NCI-H1105 (cell line): ENCODE data around the gene ACTR1A.
"Not testable (repeated sequence)": the region's sequence is repeated elsewhere in the genome, so short reads cannot be mapped to it uniquely, and the experiment has no call there.

Experiments
- DNase-seq: peaks from one replicate; lab custom pipeline; 2025; lab: John Stamatoyannopoulos, UW

ACTR1A gene

DNA sequence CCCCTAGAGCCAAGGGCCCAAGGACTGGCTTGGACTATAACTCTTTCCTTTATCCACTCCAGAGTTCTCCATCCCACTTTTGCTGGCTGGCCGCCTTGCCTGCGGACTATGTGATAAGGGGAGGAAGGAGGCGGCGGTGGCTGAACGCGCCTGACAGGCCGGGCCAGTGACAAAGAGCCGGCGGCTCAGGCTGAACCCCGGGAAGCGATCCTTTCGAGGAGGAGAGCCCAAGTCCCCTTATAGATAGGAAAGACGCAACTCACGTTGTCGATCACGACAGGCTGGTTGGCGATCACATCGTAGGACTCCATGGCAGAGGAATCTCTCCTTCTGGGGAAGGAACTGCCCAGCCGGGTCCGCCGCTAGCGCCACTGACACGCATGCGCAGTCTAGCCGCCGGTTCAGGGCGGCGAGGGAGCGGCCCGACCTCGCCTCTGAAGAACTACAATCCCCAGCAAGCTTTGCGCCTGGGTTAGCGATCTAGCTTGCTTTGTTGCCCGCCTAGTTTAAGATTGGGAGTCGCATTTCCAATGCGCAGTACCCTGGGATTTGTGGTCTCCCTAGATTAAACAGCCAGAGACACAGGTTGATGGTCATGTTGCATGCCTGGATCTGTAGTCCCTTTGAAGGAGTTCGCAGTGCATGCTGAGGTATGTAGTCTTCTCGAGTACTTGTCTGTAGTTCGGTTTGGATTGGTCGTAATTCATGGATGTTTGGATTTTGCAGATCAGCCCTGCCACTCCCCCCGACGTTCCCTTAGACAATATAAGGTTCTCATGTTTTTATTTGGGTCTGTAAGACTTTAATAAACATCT, at the start of gene ACTR1A:
ACTR1A (minus strand) TSS at position 376 of the 815 bp plus-strand sequence; CDS start at position 311, 65 bp downstream.
- DNase-seq = peak; percentile 91

DNA sequence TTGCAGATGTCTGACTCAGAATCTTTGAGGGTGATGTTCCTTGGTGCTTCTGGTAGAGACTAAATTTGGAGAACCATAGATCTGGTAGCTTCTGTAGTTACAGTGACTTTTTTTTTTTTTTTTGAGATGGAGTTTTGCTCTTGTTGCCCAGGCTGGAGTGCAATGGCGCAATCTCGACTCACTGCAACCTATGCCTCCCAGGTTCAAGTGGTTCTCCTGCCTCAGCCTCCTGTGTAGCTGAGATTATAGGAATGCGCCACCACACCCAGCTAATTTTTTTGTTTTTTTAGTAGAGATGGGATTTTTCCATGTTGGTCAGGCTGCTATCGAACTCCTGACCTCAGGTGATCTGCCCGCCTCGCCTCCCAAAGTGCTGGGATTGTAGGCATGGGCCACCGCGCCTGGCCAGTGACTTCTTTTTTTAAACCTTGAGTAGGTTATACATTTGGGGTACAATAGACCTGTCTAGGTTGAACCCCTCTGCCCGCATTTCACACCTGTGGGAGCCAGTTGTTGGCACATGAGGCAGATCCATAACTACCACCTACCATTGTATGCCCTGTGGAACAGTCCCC, 48.2 kb upstream of the ACTR1A start:
- no peak for DNase-seq

DNA sequence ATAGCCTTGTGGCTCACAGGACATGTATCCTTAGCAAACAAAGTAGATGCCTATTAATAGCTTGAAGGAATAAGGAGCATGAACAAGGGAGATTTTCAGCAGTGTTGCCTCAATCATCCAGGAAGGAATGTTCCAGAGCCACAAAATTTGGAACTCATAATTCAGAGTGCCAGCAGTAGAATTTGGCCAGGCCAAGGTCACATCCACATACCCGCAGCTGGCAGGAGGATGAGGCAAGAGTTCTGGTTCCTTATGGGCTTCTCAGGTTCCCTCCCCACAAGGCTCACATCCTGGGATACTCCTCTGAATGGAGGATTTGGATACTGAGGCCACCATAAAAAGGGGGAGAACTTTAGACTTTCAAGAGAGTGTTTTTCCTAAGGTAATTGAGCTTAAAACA, 47.0 kb upstream of the ACTR1A start:
- no peak for DNase-seq

DNA sequence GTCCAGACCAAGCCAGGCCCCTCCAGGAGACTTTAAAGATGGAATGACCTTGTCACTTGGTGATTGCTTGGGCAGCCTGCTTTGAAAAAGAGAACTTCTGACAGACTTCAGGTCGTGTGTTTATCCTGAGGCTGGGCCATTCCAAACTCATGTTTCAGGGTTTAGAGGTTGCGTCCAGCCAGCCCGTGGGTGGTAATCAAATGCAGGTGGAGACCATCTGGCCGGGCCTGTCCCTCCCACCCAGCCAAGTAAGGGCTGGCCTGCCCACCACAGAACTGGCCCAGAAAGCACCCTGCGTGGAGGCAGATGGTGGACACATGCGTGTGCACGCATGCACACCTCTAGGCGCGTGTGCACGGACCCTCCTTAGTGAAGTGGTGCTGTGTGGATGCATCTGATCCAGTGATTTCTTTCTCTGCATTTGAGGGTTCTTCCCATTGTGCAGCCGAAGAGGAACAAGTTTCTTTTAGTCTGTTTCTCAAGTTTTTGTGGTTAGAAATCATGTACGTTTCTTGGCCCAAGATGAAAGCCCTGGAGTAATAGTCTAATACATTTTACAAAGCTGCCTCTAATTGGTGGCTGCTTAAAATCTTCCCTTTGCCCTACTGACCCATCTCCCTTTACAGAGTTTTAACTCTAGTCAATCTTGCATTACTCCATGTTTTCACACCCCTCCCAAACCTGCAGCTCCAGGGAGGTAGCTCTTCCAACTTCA, 44.3 kb upstream of the ACTR1A start:
- DNase-seq = no peak

DNA sequence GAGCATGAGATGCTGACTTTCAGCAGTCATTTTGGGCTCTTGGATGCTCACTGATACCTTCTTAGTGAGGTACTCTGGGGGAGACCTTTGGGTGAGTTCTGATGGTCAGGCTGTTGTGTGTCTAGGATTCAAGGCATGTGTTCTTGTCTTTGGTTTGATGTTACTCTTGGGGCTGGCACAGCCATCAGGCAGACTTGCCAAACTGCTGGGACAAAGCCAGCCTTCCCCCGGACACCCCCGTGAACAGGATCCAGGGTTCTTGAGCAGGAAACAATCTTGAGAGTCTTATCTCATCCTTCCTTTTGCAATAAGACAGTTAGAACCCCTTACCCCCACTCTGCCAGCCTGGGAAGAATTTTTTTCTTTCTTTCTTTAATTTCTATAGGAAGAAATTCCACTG, 43.5 kb upstream of the ACTR1A start:
- DNase-seq = no peak

DNA sequence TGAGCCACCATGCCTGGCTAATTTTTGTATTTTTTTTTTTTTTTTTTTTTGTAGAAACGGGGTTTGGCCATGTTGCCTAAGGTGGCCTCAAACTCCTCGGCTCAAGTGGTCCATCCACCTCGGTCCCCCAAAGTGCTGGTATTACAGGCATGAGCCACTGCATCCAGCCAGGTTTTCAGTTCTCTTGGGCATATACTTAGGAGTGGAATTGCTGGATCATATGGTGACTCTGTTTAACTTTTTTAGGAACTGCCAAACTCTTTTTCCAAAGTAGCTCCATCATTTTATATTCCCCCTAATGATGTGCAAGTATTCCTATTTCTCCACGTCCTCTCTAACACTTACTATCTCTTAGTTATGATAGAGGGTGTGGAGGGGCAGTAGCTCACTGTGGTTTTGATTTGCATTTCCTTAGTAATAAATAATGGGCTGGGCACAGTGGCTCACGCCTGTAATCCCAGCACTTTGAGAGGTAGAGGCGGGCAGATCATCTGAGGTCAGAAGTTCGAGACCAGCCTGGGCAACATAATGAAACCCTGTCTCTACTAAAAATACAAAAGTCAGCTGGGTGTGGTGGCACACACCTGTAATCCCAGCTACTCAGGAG, 42.9 kb upstream of the ACTR1A start:
- DNase-seq = no peak

DNA sequence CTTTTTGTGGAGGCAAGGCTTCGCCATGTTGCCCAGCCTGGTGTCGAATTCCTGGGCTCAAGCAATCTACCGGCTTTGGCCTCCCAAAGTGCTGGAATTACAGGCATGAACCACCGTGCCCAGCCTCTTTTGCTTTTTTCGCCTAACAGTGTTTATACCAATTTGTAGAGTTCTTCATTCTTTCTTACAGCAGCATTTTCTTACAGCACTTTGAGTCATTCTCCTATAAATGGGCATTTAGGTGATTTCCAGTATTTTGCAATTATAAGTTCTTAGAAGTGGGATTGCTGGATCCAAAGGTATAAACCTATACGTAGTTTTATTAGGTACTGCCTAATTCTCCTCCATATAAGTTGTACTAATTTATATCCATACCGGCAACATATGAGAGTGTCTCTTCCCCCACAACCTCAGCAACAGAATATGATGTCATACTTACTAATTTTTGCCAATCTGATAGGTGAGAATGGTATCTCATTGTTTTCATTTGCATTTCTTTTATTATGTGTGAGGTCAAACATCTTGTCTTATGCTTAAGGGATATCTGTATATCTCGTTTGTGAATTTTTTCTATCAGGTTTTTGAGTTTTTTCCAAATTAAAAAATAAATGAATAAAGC, 40.4 kb upstream of the ACTR1A start:
- DNase-seq = no peak

DNA sequence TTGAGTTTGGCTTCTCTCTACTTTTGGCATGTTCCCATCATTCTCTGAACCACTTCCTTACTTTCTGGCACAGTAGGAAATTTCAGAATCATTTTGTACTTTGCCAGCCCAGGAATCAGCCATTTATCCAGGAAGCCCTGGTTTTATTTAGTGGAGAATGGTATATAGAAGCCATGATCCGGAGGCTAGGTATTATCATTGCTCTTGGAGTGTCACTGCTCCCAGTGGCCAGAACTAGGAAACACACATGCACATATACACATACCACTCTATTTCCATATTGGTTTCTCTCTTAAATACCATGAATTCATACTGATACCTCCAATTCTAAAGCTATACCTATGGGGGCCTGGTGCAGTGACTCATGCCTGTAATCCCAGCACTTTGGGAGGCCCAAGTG, 37.5 kb upstream of the ACTR1A start:
- DNase-seq = no peak

DNA sequence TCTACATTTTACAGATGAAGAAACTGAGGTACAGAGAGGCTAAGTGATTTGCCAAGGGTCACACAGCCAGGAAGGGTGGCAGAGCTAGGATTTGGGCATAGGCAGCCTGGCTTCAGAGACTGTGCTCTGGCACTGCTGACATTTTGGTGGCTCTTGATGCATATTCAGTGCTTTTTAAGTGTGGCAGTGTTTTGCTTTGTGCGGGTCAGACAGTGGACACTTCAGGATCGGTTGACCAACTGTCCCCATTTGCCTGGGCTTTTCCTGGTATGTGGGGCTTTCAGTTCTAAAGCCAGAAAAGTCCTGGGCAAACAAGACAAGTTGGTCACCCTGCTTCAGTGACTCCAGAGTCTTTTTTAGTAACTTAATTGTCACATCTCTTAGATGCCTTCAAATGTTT, 36.3 kb upstream of the ACTR1A start:
- DNase-seq = no peak

DNA sequence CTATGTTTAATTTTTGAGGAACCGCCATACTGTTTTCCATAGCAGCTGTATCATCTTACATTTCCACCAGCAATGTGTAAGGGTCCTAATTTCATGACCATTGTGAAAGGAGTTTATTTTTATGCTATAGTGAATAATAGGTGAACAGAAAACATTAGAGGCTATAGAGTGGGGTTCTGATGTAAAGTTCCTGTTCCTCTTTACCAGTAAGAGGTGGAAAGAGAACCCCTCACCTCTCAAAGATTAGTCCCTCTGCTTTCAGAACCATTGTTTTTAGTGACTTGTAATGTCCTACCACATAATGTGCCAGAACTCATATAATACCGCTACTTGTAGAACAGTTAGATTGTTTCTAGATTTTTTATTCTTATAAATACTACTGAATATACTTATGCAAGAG, 35.4 kb upstream of the ACTR1A start:
- DNase-seq = no peak

DNA sequence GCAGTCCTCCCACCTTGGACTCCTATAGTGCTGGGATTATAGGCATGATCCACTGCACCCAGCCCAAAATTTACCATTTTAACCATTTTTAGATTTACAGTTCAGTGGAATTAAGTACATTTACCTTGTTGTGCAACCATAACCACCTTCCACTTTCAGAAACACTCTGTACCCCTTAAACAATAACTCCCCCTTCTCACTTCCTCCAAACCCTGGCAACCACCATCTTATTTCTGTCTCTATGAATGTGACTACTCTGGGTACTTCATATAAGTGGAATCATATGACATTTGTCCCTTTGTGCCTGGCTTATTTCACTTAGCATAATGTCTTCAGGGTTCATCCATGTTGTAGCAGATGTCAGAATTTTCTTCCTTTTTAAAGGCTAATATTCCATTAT, 34.9 kb upstream of the ACTR1A start:
- DNase-seq = no peak

DNA sequence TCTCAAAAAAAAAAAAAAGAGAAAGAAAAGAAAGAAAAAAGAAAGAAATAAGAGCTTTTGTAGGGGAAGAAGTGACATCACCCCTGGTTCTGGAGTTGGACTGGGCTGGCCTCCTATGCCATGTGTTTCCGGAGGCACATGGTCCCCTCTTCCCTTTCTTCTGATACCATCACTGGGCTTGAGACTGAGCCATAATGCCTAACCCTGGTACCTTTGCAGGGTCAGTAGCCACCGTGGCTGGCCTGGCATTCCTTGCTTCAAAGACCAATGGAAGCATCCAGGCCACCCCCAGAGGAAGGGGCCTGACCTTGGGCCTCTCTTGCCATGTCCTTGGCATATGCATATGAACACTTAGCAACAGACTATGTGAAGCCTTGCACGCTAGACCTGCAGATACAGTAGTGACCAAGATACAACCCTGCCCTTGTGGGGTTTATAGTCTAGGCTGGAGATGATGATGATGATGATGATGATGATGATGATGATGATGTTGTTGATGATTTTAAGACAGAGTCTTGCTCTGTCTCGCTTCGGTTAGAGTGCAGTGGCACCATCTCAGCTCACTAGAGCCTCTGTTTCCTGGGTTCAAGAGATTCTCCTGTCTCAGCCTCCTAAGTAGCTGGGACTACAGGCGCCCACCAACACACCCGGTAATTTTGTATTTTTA, 33.1 kb upstream of the ACTR1A start:
- no peak for DNase-seq

DNA sequence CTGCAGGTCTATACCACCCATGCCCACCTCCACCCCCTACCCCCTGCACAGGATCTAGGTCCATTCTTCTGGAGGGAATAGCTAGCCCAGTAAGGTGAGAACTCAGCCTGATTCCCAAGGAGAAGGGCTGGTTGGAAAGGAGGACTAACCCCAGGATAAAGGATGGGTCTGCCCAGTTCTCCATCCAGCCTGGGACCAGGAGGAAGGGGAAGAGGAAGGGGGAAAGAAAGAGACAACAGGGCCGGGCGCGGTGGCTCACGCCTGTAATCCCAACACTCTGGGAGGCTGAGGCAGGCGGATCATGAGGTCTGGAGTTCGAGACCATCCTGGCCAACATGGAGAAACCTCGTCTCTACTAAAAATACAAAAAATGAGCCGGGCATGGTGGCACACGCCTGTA, 32.5 kb upstream of the ACTR1A start:
- not testable (repeated sequence) for DNase-seq

DNA sequence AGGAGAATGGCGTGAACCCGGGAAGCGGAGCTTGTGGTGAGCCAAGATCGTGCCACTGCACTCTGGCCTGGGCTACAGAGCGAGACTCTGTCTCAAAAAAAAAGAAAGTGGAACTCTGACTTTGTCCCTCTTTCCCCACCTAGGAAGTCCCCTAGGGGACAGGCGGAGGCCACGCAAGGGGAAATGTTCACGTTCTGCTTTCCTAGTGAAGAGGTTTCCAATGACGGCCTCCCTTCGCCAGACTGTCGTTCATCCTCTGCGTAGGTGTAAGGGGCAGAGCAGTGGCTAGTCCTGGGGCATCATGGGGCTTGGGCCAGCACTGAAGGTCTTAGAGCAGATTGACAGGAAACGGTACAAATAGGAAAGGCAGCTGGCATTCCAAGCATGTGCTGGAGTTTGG, 31.8 kb upstream of the ACTR1A start:
- DNase-seq = no peak

DNA sequence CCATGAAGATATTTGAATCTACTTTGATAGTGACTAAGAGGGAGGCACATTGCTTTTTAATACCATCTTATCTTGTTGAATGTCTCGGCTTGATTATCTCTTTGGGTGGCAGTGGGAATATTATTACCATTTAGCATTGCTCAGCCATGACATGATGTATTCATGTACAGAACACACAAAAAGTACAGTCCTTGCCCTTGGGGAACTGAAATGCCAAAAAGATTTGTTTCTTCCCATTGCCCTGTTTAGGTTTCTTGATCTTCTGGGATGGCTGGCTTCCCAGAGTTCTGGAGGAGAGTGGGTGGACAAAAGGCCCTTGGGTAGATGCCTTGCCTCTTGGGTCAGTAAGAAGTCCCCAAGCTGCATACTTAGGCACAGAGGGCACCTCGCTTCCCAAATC, 25.0 kb upstream of the ACTR1A start:
- no peak for DNase-seq

DNA sequence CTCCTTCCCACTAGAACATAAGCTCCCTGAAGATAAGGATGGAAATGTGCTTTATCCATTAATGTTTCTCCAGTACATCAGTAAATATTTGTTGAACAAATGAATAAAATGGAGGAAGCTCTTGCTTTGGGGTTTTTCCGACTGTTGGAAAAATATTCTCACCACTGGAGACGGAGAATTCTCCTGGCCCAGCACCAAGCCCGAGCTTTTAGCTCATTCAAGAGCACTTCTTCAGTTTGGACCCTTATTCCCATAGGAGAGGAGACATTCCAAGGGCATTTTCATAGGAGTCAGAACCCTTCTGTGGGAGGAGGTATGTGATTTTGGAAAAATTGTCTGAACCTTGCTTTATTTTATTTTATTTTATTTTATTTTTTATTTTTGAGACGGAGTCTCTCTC, 22.2 kb upstream of the ACTR1A start:
- no peak for DNase-seq

DNA sequence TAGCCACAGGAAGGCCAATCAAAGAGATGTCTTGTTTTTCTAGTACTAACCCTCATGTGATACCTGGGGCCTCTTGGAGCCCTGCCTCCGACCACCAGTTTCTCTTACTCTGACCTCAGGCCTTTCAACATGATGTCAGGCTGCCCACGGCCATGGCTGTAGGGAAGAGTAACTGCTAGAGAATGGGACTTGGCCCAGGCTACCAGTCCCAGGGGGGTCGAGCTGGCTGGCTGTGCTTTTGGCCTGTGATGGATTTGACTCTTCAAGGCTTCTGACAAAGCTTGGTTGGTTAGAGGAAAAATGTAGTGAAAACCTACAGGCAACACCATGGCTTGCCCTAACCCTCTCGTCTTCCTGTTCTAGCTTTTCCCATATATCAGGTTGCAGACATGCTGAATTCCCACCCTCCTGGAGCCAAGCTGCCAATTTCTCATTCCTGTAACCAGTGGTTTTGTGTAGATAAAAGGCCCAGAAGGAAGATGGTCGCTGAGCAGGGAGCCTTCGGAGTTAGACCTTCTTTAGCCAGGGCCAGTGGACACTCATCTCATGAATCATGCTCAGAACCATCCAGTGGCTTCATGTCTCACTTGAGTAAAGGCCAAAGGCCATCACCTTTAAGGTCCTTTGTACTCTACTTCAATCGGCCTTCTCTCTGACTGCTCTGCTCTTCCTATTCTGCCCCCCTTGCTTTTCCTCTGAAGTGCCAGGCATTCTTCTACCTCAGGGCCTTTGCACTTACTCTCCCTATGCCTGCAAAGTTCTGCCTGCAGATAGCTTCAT, 20.9 kb upstream of the ACTR1A start:
- no peak for DNase-seq

DNA sequence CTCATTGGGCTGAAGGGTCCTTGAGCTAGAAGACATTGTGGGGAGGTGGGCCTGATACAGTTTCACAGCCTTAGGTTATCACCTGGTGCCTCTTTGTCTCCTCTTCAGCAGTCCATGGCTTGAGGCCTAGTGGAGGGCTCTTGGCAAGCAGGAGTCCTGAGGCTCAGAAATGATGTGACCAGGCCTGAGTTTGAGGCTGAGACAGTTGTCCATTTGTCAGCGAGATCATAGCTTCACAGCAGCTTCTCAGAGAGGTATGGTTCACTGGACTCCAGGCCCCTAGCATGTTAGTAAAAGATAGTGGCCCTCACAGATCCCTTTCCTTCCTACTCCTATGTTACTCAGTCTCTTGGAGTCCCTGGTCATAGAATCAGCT, 20.4 kb upstream of the ACTR1A start:
- DNase-seq = no peak

DNA sequence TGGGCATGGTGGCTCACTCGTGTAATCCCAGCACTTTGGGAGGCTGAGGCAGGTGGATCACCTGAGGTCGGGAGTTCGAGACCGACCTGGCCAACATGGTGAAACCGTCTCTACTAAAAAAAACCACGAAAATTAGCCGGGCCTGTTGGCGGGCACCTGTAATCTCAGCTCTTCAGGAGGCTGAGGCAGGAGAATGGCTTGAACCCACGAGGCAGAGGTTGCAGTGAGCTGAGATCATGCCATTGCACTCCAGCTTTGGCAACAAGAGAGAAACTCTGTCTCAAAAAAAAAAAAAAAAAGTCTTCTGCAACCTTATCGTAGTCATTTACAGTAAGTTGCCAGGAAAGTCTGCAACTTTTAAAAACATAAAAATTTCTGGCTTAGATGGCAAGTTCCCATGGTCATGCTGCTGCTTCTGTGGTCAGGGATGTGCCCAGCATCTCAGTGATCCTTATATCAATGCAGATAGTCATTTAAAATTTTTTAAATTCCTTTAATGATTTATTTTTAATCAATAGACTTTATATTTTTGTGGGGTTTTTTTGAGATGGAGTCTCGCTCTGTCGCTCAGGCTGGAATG, 16.8 kb upstream of the ACTR1A start:
- no peak for DNase-seq

DNA sequence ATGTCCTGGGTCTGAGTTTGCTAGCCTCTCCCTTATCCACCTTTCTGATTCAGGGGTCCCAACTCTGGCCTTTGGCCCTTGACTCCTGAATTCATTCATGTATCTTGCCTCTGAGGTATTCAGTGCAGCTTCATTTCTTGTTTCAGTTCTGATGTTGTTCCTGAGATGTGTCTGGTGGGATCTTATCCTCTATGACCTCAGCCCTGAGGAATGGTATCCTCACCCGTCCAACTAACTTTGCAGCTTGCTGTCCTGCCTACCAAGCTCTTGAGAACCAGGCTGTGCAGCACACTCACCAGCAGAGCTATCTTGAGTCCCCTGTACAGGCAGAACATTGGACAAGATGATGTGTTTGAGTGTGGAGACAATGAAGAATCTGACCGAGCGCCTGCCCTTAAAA, 15.0 kb upstream of the ACTR1A start:
- no peak for DNase-seq

DNA sequence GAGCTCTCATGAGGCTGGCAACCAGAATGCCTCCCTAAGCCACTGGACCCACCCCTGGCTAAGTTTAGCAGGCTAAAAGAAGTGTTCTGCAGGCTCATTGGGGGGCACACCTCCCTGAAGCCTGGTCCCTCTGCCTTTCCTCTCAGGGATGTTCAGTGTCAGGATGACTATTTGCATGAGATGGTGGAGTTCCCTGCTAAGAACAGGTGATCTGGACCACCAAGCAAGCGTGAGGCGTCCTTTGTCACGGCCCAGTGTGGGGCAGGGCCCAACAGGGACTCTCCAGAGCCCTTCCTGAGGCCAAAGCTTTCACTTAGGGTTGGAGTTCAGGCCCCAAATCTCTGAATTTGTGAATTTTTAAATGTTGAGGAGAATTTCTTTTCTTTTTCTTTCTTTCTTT, 13.2 kb upstream of the ACTR1A start:
- no peak for DNase-seq
